Heart right ventricle (tissue), 16 donors: ENCODE measurements around the gene GJC1. TPM values are rescaled to one million over a fixed set of nuclear protein-coding genes. Genes with fewer than 3 reads are reported as not detected.

Source experiments
- ATAC-seq, 8 donors: fragments of 200-7000 bp; cut with Tn5 transposase; one replicate each; pipeline ENCODE4 v1.9.1; 2020; ENCODE audit warnings: mild to moderate bottlenecking in 8 of 8, moderate library complexity in 8 of 8, moderate number of reproducible peaks in 1 of 8
- DNase-seq, 2 donors: peaks; one replicate each; pipeline ENCODE4 v3.0.0-alpha.2; 2020
- H3K27ac ChIP-seq, 10 donors: fragments of 200-600 bp; sonication (generic) in 2 of 10; one replicate each; pipeline versions ENCODE4 v1.5.0 to v1.8.0; 2020 to 2022; ENCODE audit warnings: mild to moderate bottlenecking in 3 of 10
- H3K27me3 ChIP-seq, 7 donors: fragments of 200-600 bp; one replicate each; pipeline ENCODE4 v1.8.0; 2021 to 2022; ENCODE audit warnings: mild to moderate bottlenecking in 2 of 7
- H3K36me3 ChIP-seq, 9 donors: fragments of 200-600 bp; sonication (generic) in 1 of 9; one replicate each; pipeline versions ENCODE4 v1.5.0 to v1.8.0; 2020 to 2022; ENCODE audit warnings: mild to moderate bottlenecking in 2 of 9
- H3K4me1 ChIP-seq, 9 donors: fragments of 200-600 bp; sonication (generic) in 1 of 9; one replicate each; pipeline versions ENCODE4 v1.5.0 to v1.8.0; 2020 to 2022; ENCODE audit warnings: mild to moderate bottlenecking in 4 of 9
- H3K4me3 ChIP-seq, 10 donors: fragments of 200-600 bp; sonication (generic) in 2 of 10; one replicate each; pipeline versions ENCODE4 v1.5.0 to v1.8.0; 2020 to 2022; ENCODE audit warnings: mild to moderate bottlenecking in 7 of 10, moderate library complexity in 2 of 10
- H3K9me3 ChIP-seq, 11 donors: fragments of 200-600 bp in 10 of 11; sonication (generic) in 2 of 11; one replicate each; pipeline versions ENCODE4 v1.5.0 to v1.8.0; 2013 to 2022; ENCODE audit warnings: mild to moderate bottlenecking in 2 of 11, control low read depth in 1 of 11, moderate library complexity in 1 of 11
- WGBS, 2 donors: extraction: QIAGEN DNeasy Blood & Tissue Kit; methylation state at CpG; one replicate each; pipeline ENCODE4 v1.1.7; 2013; ENCODE audit warnings: inconsistent platforms in 1 of 2; 5-methylcytosine and 5-hydroxymethylcytosine counted together
- intact Hi-C, 10 donors: fragments of 100-400 bp; cut with DNase I; formaldehyde crosslinking; loops; one replicate each; pipeline versions ENCODE4 v1.11.1 to v1.14.2; 2022
- polyA plus RNA-seq, 2 donors: library from polyadenylated mRNA; stranded (reverse); fragments of 200-250 nt; gene quantifications; one replicate each; pipeline ENCODE4 v1.2.3, GENCODE V29; 2013
- total RNA-seq, 10 donors: library from RNA; stranded (reverse); fragmentation: NEBNext Ultra II Directional in 3 of 10; extraction: Animal tissue kit (Norgen Biotek cat#: 25700) in 3 of 10; gene quantifications; one replicate each; pipeline versions ENCODE4 v1.2.1 to v1.2.4, GENCODE V29; 2021 to 2023
- TF ChIP-seq, protein P1 (sequence below), 9 donors: fragments of 200-600 bp; sonication (generic) in 2 of 9; IDR thresholded peaks; one replicate each; pipeline versions ENCODE4 v1.5.0 to v1.8.0; 2021 to 2022; ENCODE audit warnings: antibody characterized with exemption in 9 of 9, mild to moderate bottlenecking in 5 of 9, moderate library complexity in 1 of 9
- donor health status: Arrhythmogenic right ventricular cardiomyopathy.
- donor health status: ischemic (EF 13 %, LVEDD 7.1; RV severe dilation, severe dysfunction).
- donor health status: healthy with polysubstance abuse.
- donor health status: DM: no; HTN: yes; CAD: no.
- donor health status: DM: no; HTN: no; CAD: no.
- donor health status: ischemic (EF 25% LVEDD 6.9; RV normal size, moderate dysfunction).
- donor health status: ischemic (EF 25% LVEDD 5.7; RV mildly dilated, moderate dysfunction).
- donor health status: healthy.
- donor health status: DM: yes; HTN: yes; CAD: no.
- donor health status: Ischemic cardiomyopathy.
- donor health status: ischemic (EF 35%, LVEDD 5.7; RV mildly dilated, moderate dysfunction).
- donor health status: nonischemic (EF 11% LVEDD 7.7; RV severe dilation, severe dysfunction).
- donor health status: DM: yes; HTN: yes; CAD: no.
- donor health status: PGD.
- donor health status: ischemic (EF 29% LVEDD 5.4; RV normal size, mild dysfunction).
- donor health status: nonischemic (EF 23%, LVEDD 6.1; RV moderate dilation, normal function).

The GJC1 gene
- total and polyA plus RNA-seq, 12 donors: 10.9 to 41.5 (median 20.1) TPM

DNA sequence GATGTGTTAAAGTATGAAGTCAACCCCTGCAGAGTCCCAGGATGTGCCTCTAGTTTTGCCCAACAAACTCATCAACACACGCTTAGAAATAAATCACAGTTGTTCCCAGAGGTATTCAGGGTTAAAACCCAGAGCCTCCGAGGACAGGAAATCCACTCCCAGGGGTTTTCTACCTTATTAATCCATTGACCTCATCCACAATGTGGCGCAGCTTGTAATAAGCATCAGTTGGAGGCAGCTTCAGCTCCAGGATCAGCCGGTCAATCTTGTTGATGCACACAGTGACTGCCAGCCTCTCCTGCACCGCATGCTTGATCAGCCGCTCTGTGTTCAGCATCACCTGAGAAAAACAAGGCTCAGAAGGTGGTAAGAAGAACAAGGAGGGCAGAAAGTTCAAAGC lies 45.7 kb upstream of the GJC1 start:
- H3K9me3 ChIP-seq: no peaks in the 10 kb centered on the region
- no peak overlapping the region for H3K4me3 ChIP-seq
- H3K36me3 ChIP-seq: peaks cover 0 to 100% (median 64%) of the 10 kb centered on the region in 9 donors
- no peaks in the 10 kb centered on the region for H3K27me3 ChIP-seq
- intact Hi-C loops: no loop called here
- peaks cover 0 to 19% (median 7%) of the 10 kb centered on the region in 9 donors for H3K4me1 ChIP-seq
- ATAC-seq (no peak), DNase-seq (no peak)
- H3K27ac ChIP-seq: no peak overlapping the region
- TF ChIP-seq, protein P1, sequence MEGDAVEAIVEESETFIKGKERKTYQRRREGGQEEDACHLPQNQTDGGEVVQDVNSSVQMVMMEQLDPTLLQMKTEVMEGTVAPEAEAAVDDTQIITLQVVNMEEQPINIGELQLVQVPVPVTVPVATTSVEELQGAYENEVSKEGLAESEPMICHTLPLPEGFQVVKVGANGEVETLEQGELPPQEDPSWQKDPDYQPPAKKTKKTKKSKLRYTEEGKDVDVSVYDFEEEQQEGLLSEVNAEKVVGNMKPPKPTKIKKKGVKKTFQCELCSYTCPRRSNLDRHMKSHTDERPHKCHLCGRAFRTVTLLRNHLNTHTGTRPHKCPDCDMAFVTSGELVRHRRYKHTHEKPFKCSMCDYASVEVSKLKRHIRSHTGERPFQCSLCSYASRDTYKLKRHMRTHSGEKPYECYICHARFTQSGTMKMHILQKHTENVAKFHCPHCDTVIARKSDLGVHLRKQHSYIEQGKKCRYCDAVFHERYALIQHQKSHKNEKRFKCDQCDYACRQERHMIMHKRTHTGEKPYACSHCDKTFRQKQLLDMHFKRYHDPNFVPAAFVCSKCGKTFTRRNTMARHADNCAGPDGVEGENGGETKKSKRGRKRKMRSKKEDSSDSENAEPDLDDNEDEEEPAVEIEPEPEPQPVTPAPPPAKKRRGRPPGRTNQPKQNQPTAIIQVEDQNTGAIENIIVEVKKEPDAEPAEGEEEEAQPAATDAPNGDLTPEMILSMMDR (IDR thresholded peaks at IDR 0.05): no peak
- 88 to 92% methylated on average over 6 of the region's 6 CpGs for WGBS, 2 donors

- H3K4me1 ChIP-seq: peaks cover 0 to 27% (median 9%) of the 10 kb centered on the region in 9 donors
- 53 to 72% methylated on average over 9 of the region's 9 CpGs for WGBS, 2 donors
- no peak overlapping the region for H3K4me3 ChIP-seq
- intact Hi-C loops: no loop called here
- peaks cover 0 to 100% (median 46%) of the 10 kb centered on the region in 9 donors for H3K36me3 ChIP-seq
- H3K9me3 ChIP-seq: no peaks in the 10 kb centered on the region
- H3K27ac ChIP-seq: peak overlapping the region in 6 of 10 donors; percentile 5 to 48 (median 34)
- ATAC-seq (peak; percentile 33 to 95 (median 81)), DNase-seq (peak; percentile 44 to 50)
- TF ChIP-seq, protein P1 (IDR thresholded peaks at IDR 0.05): no peak
- H3K27me3 ChIP-seq: no peaks in the 10 kb centered on the region
These were observed 42.2 kb upstream of the GJC1 start for GRCh38 chr17:44872131-44872768.

DNA sequence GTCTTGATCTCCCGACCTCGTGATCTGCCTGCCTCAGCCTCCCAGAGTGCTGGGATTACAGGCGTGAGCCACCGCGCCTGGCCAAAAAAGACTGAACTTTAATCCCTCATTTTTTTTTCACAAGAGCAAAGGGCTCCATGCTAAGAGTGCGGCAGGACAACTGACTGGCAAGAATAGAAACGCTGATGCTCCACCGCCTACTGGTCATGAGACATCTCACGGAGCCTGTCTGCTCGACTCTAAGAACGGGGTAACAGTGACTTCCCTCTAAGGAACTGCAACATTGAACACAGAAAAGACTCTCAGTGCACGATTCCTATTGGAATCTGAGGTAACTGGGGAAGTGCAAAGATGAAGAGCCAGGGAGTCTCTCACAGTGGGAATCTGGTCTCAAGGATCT lies 41.5 kb upstream of the GJC1 start:
- no peak for DNase-seq
- Histone ChIP-seq H3K9me3 (no peaks in the 10 kb centered on the region), H3K4me1 (peaks cover 0 to 27% (median 9%) of the 10 kb centered on the region in 9 donors), H3K27me3 (no peaks in the 10 kb centered on the region), H3K36me3 (peaks cover 0 to 100% (median 42%) of the 10 kb centered on the region in 9 donors), H3K27ac (peak overlapping the region in 2 of 10 donors; percentile 0 to 43), H3K4me3 (no peak overlapping the region)
- no peak for ATAC-seq
- TF ChIP-seq, protein P1 (IDR thresholded peaks at IDR 0.05): no peak
- WGBS, 2 donors: 94 to 97% methylated on average over 12 of the region's 12 CpGs
- intact Hi-C loops: no loop called here

- TF ChIP-seq, protein P1 (IDR thresholded peaks at IDR 0.05): no peak
- Histone ChIP-seq H3K27ac (peak overlapping the region in 3 of 10 donors; percentile 17 to 39 (median 27)), H3K27me3 (no peaks in the 10 kb centered on the region), H3K9me3 (no peaks in the 10 kb centered on the region), H3K4me3 (no peak overlapping the region), H3K4me1 (peaks cover 0 to 32% (median 7%) of the 10 kb centered on the region in 9 donors), H3K36me3 (peaks cover 0 to 98% (median 45%) of the 10 kb centered on the region in 9 donors)
- intact Hi-C loops: no loop called here
- 70 to 72% methylated on average over 3 of the region's 3 CpGs for WGBS, 2 donors
- DNase-seq (no peak), ATAC-seq (no peak)
These were observed 37.8 kb upstream of the GJC1 start for GRCh38 chr17:44867841-44868240.
